Neural cell (in vitro differentiated cells): ENCODE results near the gene CACNG6. TPM values are rescaled to one million over a fixed set of nuclear protein-coding genes. Genes with fewer than 3 reads are reported as not detected.
A peak's percentile ranks its signal among the peaks of the same experiment; 100 is the strongest.

Experiments
- H2AFZ ChIP-seq: fragments of 200-600, 300-800 bp; sonication (generic), shearing (Covaris generic); 2 replicates; pipeline ENCODE4 v1.6.0; 2014; ENCODE audit warnings: low read depth, mild to moderate bottlenecking, antibody characterized with exemption, low read length, moderate library complexity
- H3F3A ChIP-seq: fragments of 200-600 bp; shearing (Covaris generic); 2 replicates; pipeline ENCODE4 v1.6.1; 2016; ENCODE audit warnings: mild to moderate bottlenecking, moderate library complexity, mixed read lengths, antibody characterized with exemption, low read length; ENCODE audit not compliant: insufficient read depth, poor library complexity, severe bottlenecking
- H3K27ac ChIP-seq: fragments of 200-600, 300-800 bp; sonication (generic), shearing (Covaris generic); 2 replicates; pipeline ENCODE4 v1.5.1; 2014; ENCODE audit warnings: mild to moderate bottlenecking, low read length, moderate library complexity
- H3K27me3 ChIP-seq: fragments of 300-800, 200-600 bp; sonication (generic), shearing (Covaris generic); 2 replicates; pipeline ENCODE4 v1.6.0; 2014; ENCODE audit warnings: mild to moderate bottlenecking, low read depth, low read length, moderate library complexity; ENCODE audit not compliant: insufficient read depth
- H3K36me3 ChIP-seq: fragments of 300-800, 200-600 bp; sonication (generic), shearing (Covaris generic); 2 replicates; pipeline ENCODE4 v1.5.1; 2014; ENCODE audit warnings: mild to moderate bottlenecking, antibody characterized with exemption, low read length, moderate library complexity; ENCODE audit not compliant: insufficient read depth
- H3K4me2 ChIP-seq: fragments of 300-800, 200-600 bp; sonication (generic), shearing (Covaris generic); 2 replicates; pipeline ENCODE4 v1.6.0; 2014; ENCODE audit warnings: mild to moderate bottlenecking, low read length
- H3K4me3 ChIP-seq: fragments of 300-800, 200-600 bp; sonication (generic), shearing (Covaris generic); 2 replicates; pipeline ENCODE4 v1.5.1; 2014; ENCODE audit warnings: mild to moderate bottlenecking, low read length, moderate library complexity
- H3K79me2 ChIP-seq: fragments of 200-600 bp; shearing (Covaris generic); replicated peaks from 2 replicates; pipeline ENCODE4 v1.6.0; 2014; ENCODE audit warnings: mild to moderate bottlenecking, low read length, moderate library complexity; ENCODE audit not compliant: insufficient read depth
- H3K9ac ChIP-seq: fragments of 300-800, 200-600 bp; sonication (generic), shearing (Covaris generic); 2 replicates; pipeline ENCODE4 v1.6.1; 2016; ENCODE audit warnings: mild to moderate bottlenecking, low read length, mixed read lengths
- H3K9me2 ChIP-seq: fragments of 200-600 bp; shearing (Covaris generic); 2 replicates; pipeline ENCODE4 v1.6.1; 2016; ENCODE audit warnings: mild to moderate bottlenecking, low read length, mixed read lengths; ENCODE audit not compliant: insufficient read depth
- H3K9me3 ChIP-seq: fragments of 200-600, 300-800 bp; sonication (generic), shearing (Covaris generic); 2 replicates; pipeline ENCODE4 v1.6.1; 2016; ENCODE audit warnings: mild to moderate bottlenecking, mixed run types, low read length, moderate library complexity, mixed read lengths
- H4K20me1 ChIP-seq: fragments of 200-600 bp; shearing (Covaris generic); 2 replicates; pipeline ENCODE4 v1.6.1; 2016; ENCODE audit warnings: mild to moderate bottlenecking, mixed run types; ENCODE audit not compliant: insufficient read depth
- EP300 ChIP-seq: fragments of 450-650 bp; conservative IDR thresholded peaks from 2 replicates; pipeline ENCODE4 v1.6.1; 2014; ENCODE audit warnings: antibody characterized with exemption, mild to moderate bottlenecking, moderate library complexity; ENCODE audit not compliant: poor library complexity, severe bottlenecking
- EZH2 ChIP-seq: fragments of 200-600, 300-800 bp; shearing (Covaris generic), sonication (generic); IDR thresholded peaks from 2 replicates; pipeline ENCODE4 v1.6.1; 2014; ENCODE audit warnings: antibody characterized with exemption, low read length, borderline replicate concordance, mild to moderate bottlenecking; ENCODE audit not compliant: insufficient read depth, poor library complexity, severe bottlenecking
- MXI1 ChIP-seq: fragments of 450-650 bp; conservative IDR thresholded peaks from 2 replicates; pipeline ENCODE4 v1.6.1; 2014; ENCODE audit warnings: antibody characterized with exemption, mild to moderate bottlenecking; ENCODE audit not compliant: poor library complexity, severe bottlenecking
- POLR2AphosphoS5 ChIP-seq: IDR thresholded peaks from 2 replicates; pipeline ENCODE4 v1.6.1; 2012
- RAD21 ChIP-seq: fragments of 450-650 bp; conservative IDR thresholded peaks from 2 replicates; pipeline ENCODE4 v1.6.1; 2014; ENCODE audit warnings: antibody characterized with exemption, mild to moderate bottlenecking, moderate library complexity
- SMC3 ChIP-seq: fragments of 450-650 bp; conservative IDR thresholded peaks from 2 replicates; pipeline ENCODE4 v1.6.1; 2014; ENCODE audit warnings: antibody characterized with exemption, mild to moderate bottlenecking, moderate library complexity; ENCODE audit not compliant: poor library complexity
- TAF1 ChIP-seq: IDR thresholded peaks from 2 replicates; pipeline ENCODE4 v1.6.1; 2012; ENCODE audit warnings: low read depth
- polyA plus RNA-seq: library from polyadenylated mRNA; depleted of rRNA; stranded (reverse); fragments of >200 nt; gene quantifications from 2 replicates; pipeline ENCODE4 v1.2.3, GENCODE V29; 2014
- TF ChIP-seq, protein P1 (sequence below): fragments of 450-650 bp; IDR thresholded peaks from 2 replicates; pipeline ENCODE4 v1.5.1; 2014; ENCODE audit warnings: antibody characterized with exemption, mild to moderate bottlenecking, moderate library complexity; ENCODE audit not compliant: poor library complexity, severe bottlenecking
- TF ChIP-seq, protein P2 (sequence below): IDR thresholded peaks from 2 replicates; pipeline ENCODE4 v1.6.1; 2012; ENCODE audit warnings: borderline replicate concordance

CACNG6 gene
- polyA plus RNA-seq, 1 donor from 2014 or later: 0.28 TPM

DNA sequence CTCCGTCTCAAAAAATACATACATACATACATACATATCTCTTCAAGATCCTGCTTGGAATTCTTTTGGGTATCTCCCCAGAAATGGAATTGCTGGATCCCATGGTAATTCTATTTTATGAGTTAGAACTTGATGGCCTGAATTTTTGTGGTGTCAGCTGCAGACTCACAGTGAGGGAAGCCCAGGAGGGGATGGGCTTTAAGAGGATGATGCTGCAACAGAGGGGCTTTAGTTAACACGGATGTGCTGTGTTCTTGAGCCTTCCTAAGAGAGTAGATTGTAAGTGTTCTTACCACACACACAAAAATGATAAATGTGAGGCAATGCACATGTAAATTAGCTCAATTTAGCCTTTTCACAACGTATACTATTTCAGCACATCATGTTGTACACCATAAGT is 31.8 kb downstream of the CACNG6 start:
- peak overlapping the region; percentile 48 for H3K9ac ChIP-seq
- no peak overlapping the region for H3K4me2 ChIP-seq
- no peak for TF ChIP-seq SMC3
- TF ChIP-seq, protein P1, sequence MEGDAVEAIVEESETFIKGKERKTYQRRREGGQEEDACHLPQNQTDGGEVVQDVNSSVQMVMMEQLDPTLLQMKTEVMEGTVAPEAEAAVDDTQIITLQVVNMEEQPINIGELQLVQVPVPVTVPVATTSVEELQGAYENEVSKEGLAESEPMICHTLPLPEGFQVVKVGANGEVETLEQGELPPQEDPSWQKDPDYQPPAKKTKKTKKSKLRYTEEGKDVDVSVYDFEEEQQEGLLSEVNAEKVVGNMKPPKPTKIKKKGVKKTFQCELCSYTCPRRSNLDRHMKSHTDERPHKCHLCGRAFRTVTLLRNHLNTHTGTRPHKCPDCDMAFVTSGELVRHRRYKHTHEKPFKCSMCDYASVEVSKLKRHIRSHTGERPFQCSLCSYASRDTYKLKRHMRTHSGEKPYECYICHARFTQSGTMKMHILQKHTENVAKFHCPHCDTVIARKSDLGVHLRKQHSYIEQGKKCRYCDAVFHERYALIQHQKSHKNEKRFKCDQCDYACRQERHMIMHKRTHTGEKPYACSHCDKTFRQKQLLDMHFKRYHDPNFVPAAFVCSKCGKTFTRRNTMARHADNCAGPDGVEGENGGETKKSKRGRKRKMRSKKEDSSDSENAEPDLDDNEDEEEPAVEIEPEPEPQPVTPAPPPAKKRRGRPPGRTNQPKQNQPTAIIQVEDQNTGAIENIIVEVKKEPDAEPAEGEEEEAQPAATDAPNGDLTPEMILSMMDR: no peak
- TF ChIP-seq EP300: no peak
- TF ChIP-seq RAD21: no peak
- no peak for TF ChIP-seq EZH2
- TF ChIP-seq MXI1: no peak
- TF ChIP-seq, protein P2, sequence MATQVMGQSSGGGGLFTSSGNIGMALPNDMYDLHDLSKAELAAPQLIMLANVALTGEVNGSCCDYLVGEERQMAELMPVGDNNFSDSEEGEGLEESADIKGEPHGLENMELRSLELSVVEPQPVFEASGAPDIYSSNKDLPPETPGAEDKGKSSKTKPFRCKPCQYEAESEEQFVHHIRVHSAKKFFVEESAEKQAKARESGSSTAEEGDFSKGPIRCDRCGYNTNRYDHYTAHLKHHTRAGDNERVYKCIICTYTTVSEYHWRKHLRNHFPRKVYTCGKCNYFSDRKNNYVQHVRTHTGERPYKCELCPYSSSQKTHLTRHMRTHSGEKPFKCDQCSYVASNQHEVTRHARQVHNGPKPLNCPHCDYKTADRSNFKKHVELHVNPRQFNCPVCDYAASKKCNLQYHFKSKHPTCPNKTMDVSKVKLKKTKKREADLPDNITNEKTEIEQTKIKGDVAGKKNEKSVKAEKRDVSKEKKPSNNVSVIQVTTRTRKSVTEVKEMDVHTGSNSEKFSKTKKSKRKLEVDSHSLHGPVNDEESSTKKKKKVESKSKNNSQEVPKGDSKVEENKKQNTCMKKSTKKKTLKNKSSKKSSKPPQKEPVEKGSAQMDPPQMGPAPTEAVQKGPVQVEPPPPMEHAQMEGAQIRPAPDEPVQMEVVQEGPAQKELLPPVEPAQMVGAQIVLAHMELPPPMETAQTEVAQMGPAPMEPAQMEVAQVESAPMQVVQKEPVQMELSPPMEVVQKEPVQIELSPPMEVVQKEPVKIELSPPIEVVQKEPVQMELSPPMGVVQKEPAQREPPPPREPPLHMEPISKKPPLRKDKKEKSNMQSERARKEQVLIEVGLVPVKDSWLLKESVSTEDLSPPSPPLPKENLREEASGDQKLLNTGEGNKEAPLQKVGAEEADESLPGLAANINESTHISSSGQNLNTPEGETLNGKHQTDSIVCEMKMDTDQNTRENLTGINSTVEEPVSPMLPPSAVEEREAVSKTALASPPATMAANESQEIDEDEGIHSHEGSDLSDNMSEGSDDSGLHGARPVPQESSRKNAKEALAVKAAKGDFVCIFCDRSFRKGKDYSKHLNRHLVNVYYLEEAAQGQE: no peak
- TF ChIP-seq TAF1: no peak
- TF ChIP-seq POLR2AphosphoS5: no peak

DNA sequence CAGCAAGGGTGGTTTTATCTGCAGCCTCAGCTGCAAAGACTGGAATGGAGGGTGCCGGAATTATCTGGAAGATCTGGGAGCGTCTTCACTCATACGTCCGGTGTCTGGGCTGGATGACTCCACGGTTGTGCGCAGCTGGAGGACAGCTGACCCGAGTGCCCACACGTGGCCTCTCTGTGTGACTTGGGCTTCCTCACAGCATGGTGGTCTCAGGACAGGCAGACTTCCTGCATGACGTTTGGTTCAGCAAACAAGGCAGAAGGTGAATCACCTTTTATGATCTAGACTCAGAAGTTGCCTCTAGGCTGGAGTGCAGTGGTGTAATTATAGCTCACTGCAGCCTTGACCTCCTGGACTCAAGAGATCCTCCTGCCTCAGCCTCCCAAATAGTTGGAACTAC is 33.2 kb downstream of the CACNG6 start:
- H4K20me1 ChIP-seq: no peaks in the 10 kb centered on the region
- H3K27me3 ChIP-seq: no peaks in the 10 kb centered on the region
- no peak overlapping the region for H3K27ac ChIP-seq
- H3K9me2 ChIP-seq: no peaks in the 10 kb centered on the region
- H2AFZ ChIP-seq: no peak overlapping the region
- no peak overlapping the region for H3K4me2 ChIP-seq
- H3F3A ChIP-seq: no peaks in the 10 kb centered on the region
- no peaks in the 10 kb centered on the region for H3K36me3 ChIP-seq
- no peaks in the 10 kb centered on the region for H3K79me2 ChIP-seq
- H3K4me3 ChIP-seq: no peak overlapping the region
- no peak overlapping the region for H3K9ac ChIP-seq
- TF ChIP-seq, protein P1: no peak
- TF ChIP-seq POLR2AphosphoS5 (no peak), EP300 (no peak), SMC3 (no peak), RAD21 (no peak), EZH2 (no peak), MXI1 (no peak), TAF1 (no peak)
- TF ChIP-seq, protein P2: no peak
- no peaks in the 10 kb centered on the region for H3K9me3 ChIP-seq

More for the DNA sequence above, 31.8 kb downstream of the CACNG6 start:
- H4K20me1 ChIP-seq: no peaks in the 10 kb centered on the region
- no peaks in the 10 kb centered on the region for H3K9me3 ChIP-seq
- H3K36me3 ChIP-seq: no peaks in the 10 kb centered on the region
- no peaks in the 10 kb centered on the region for H3K79me2 ChIP-seq
- H3F3A ChIP-seq: no peaks in the 10 kb centered on the region
- H3K27ac ChIP-seq: no peak overlapping the region
- H3K9me2 ChIP-seq: no peaks in the 10 kb centered on the region
- no peak overlapping the region for H3K4me3 ChIP-seq
- no peak overlapping the region for H2AFZ ChIP-seq
- H3K27me3 ChIP-seq: no peaks in the 10 kb centered on the region
